ENCODE data around the gene ACTN3. TPM values are rescaled to one million over a fixed set of nuclear protein-coding genes. Genes with fewer than 3 reads are reported as not detected.

ACTN3 gene
- total and polyA plus RNA-seq, 2 donors (not counting 1 experiment from before 2014, with no cell fraction given), result under 0.01 TPM; not detected in 1

DNA sequence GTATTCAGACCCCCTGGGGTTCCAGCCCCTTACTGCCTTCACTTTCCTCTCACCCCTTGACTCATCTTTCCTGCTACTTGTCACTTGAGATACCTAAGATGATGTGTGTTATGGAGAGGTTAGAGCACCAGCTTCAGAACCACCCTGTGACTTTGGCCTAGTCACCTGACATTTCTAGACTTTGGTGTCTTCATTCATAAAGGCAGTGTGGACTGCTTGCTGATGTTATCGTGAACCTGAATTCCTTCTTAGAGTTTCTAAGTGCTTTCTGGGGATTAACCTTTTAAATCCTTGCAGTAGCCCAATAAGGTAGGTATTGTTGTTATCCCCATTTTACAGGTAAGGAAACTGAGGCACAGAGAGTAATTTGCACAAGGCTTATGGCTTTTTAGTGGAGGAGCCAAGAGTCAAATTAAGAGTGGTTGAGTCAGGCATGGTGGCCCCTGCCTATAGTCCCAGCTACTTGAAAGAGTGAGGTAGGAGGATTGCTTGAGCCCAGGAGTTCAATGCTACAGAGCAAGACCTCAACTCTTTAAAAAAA, 41.4 kb upstream of the ACTN3 start:
- Histone ChIP-seq H3K27me3 (ENCODE audit: control insufficient read depth, insufficient read depth, low read length) (no peaks in the 10 kb centered on the region), H2AFZ (ENCODE audit: low read length) (no peak overlapping the region), H3K36me3 (ENCODE audit: control insufficient read depth, insufficient read depth, low read length) (no peaks in the 10 kb centered on the region), H3K27ac (ENCODE audit: insufficient read depth, low read length) (no peak overlapping the region), H3K4me3 (replicated peaks in 1 of 4; ENCODE audit: control extremely low read depth in 1 of 4, insufficient read depth in 1 of 4, low read depth in 3 of 4, low read length in 4 of 4) (no peak overlapping the region), H4K20me1 (ENCODE audit: control insufficient read depth, extremely low read depth, insufficient read depth, low read length) (no peaks in the 10 kb centered on the region), H3K4me2 (ENCODE audit: extremely low read depth, insufficient read depth, low read length) (no peak overlapping the region), H3K79me2 (ENCODE audit: control insufficient read depth, insufficient read depth, low read length) (no peaks in the 10 kb centered on the region), H3K9ac (ENCODE audit: insufficient read depth, low read length) (no peak overlapping the region), H3K9me3 (ENCODE audit: control insufficient read depth, insufficient read depth, low read depth, low read length) (no peaks in the 10 kb centered on the region), H3K4me1 (ENCODE audit: control insufficient read depth, extremely low read depth, insufficient read depth, low read length) (no peaks in the 10 kb centered on the region)
- TF ChIP-seq, protein P1, sequence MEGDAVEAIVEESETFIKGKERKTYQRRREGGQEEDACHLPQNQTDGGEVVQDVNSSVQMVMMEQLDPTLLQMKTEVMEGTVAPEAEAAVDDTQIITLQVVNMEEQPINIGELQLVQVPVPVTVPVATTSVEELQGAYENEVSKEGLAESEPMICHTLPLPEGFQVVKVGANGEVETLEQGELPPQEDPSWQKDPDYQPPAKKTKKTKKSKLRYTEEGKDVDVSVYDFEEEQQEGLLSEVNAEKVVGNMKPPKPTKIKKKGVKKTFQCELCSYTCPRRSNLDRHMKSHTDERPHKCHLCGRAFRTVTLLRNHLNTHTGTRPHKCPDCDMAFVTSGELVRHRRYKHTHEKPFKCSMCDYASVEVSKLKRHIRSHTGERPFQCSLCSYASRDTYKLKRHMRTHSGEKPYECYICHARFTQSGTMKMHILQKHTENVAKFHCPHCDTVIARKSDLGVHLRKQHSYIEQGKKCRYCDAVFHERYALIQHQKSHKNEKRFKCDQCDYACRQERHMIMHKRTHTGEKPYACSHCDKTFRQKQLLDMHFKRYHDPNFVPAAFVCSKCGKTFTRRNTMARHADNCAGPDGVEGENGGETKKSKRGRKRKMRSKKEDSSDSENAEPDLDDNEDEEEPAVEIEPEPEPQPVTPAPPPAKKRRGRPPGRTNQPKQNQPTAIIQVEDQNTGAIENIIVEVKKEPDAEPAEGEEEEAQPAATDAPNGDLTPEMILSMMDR (conservative IDR thresholded peaks at IDR 0.05 in 1 of 2, IDR thresholded peaks at IDR 0.05 in 1 of 2; ENCODE audit: low read depth in 1 of 2, low read length in 2 of 2), result no peak
- TF ChIP-seq EZH2 (IDR thresholded peaks at IDR 0.05; ENCODE audit: low read length, missing control alignments), result no peak
- DNase-seq (ENCODE audit: low read depth in 2 of 2), result no peak

DNA sequence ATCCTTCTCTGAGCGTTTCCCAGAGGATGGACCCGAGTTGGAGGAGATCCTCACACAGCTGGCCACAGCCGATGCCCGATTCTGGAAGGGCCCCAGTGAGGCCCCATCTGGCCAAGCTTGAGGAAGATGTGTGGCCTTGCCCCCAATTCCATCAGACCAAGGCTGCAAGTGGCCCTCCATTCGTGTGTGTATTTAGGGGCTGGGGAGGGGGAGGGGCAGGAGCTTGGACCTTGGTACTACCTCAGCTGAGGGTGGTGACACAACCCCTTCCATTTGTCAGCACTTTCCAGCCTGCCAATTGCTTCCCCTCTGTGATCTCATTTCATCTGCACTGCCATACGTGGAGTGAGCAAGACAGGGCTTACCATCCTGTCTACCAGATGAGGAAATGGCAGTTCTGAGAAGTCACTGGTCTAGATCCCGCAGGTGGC, 37.6 kb upstream of the ACTN3 start:
- Histone ChIP-seq H3K4me1 (ENCODE audit: control insufficient read depth, extremely low read depth, insufficient read depth, low read length) (no peaks in the 10 kb centered on the region), H4K20me1 (ENCODE audit: control insufficient read depth, extremely low read depth, insufficient read depth, low read length) (no peaks in the 10 kb centered on the region), H3K9ac (ENCODE audit: insufficient read depth, low read length) (no peak overlapping the region), H3K4me3 (replicated peaks in 1 of 4; ENCODE audit: control extremely low read depth in 1 of 4, insufficient read depth in 1 of 4, low read depth in 3 of 4, low read length in 4 of 4) (no peak overlapping the region), H3K79me2 (ENCODE audit: control insufficient read depth, insufficient read depth, low read length) (peaks cover 5% of the 10 kb centered on the region), H3K4me2 (ENCODE audit: extremely low read depth, insufficient read depth, low read length) (no peak overlapping the region), H3K27me3 (ENCODE audit: control insufficient read depth, insufficient read depth, low read length) (no peaks in the 10 kb centered on the region), H2AFZ (ENCODE audit: low read length) (no peak overlapping the region), H3K36me3 (ENCODE audit: control insufficient read depth, insufficient read depth, low read length) (no peaks in the 10 kb centered on the region), H3K9me3 (ENCODE audit: control insufficient read depth, insufficient read depth, low read depth, low read length) (no peaks in the 10 kb centered on the region), H3K27ac (ENCODE audit: insufficient read depth, low read length) (no peak overlapping the region)
- no peak for TF ChIP-seq EZH2 (IDR thresholded peaks at IDR 0.05; ENCODE audit: low read length, missing control alignments)
- TF ChIP-seq, protein P1 (conservative IDR thresholded peaks at IDR 0.05 in 1 of 2, IDR thresholded peaks at IDR 0.05 in 1 of 2; ENCODE audit: low read depth in 1 of 2, low read length in 2 of 2), result no peak
- DNase-seq (ENCODE audit: low read depth in 2 of 2), result no peak

DNA sequence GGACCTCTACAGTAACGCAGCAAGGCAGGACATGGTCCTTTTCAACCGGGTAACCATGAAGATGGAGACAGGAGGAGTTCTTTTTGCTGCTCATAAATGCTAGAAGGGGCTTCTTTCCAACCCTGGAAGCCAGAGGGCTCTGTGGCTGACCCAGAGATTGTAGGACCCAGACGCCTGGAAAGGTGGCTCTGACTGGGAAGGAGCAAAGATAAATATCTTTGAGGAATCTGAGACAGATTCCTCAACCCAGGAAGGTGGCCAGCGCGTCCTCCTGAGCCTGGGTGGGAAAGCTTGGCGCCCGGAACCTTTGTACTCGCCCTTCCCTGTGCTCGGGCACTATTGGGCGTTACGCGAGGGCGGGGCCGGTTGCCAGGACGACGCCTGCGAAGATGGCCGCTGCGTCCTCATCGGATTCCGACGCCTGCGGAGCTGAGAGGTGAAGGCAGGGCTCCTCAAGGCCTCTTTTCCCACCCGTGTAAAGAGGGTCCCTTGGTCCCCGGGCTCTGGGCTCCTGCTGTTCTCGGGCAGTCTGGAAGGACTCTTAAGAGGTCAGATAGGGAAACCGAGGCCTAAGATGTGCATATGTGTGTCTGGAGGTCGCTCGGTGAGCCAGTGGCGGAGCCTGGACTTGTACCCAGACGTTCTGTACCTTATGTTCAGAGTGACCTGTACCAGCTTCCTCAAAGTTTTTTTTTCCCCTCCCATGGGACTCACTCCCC, 36.3 kb upstream of the ACTN3 start, which contains the start of gene BBS1:
BBS1 (plus strand) TSS at position 365 of the 719 bp plus-strand sequence; CDS start at position 390, 25 bp downstream.
- Histone ChIP-seq H3K9me3 (ENCODE audit: control insufficient read depth, insufficient read depth, low read depth, low read length) (no peaks in the 10 kb centered on the region), H3K27ac (ENCODE audit: insufficient read depth, low read length) (peak within 1 kb of the TSS; percentile 61), H2AFZ (ENCODE audit: low read length) (peak within 1 kb of the TSS; percentile 82), H3K36me3 (ENCODE audit: control insufficient read depth, insufficient read depth, low read length) (peaks cover under 1% of the 10 kb centered on the region), H3K9ac (ENCODE audit: insufficient read depth, low read length) (peak within 1 kb of the TSS; percentile 65), H3K4me2 (ENCODE audit: extremely low read depth, insufficient read depth, low read length) (peak within 1 kb of the TSS; percentile 96), H4K20me1 (ENCODE audit: control insufficient read depth, extremely low read depth, insufficient read depth, low read length) (no peaks in the 10 kb centered on the region), H3K79me2 (ENCODE audit: control insufficient read depth, insufficient read depth, low read length) (peaks cover 5% of the 10 kb centered on the region), H3K4me3 (replicated peaks in 1 of 4; ENCODE audit: control extremely low read depth in 1 of 4, insufficient read depth in 1 of 4, low read depth in 3 of 4, low read length in 4 of 4) (peak within 1 kb of the TSS; percentile 66 to 94 (median 82)), H3K4me1 (ENCODE audit: control insufficient read depth, extremely low read depth, insufficient read depth, low read length) (no peaks in the 10 kb centered on the region), H3K27me3 (ENCODE audit: control insufficient read depth, insufficient read depth, low read length) (no peaks in the 10 kb centered on the region)
- DNase-seq (ENCODE audit: low read depth in 2 of 2), result peak; percentile 71 to 77
- TF ChIP-seq EZH2 (IDR thresholded peaks at IDR 0.05; ENCODE audit: low read length, missing control alignments), result no peak
- TF ChIP-seq, protein P1 (conservative IDR thresholded peaks at IDR 0.05 in 1 of 2, IDR thresholded peaks at IDR 0.05 in 1 of 2; ENCODE audit: low read depth in 1 of 2, low read length in 2 of 2), result no peak

Data from fibroblast of lung (primary cell).